CD4-positive, alpha-beta T cell (primary cell): ENCODE results near the gene CELA2B. TPM values are rescaled to one million over a fixed set of nuclear protein-coding genes. Genes with fewer than 3 reads are reported as not detected.
"Not testable (repeated sequence)": the region's sequence is repeated elsewhere in the genome, so short reads cannot be mapped to it uniquely, and the experiment has no call there.

Experiments
- ATAC-seq: fragments of 200-7000 bp; cut with Tn5 transposase; one replicate; pipeline ENCODE4 v1.10.0; 2022; ENCODE audit warnings: mild to moderate bottlenecking; ENCODE audit not compliant: poor library complexity
- CTCF ChIA-PET: fragments of 350-600 bp; sonication (Branson Sonifier 250); formaldehyde crosslinking; loops from one replicate; lab custom pipeline; 2021; ENCODE audit warnings: antibody characterized with exemption, inconsistent platforms; lab: Charles Lee
- POLR2A ChIA-PET: fragments of 350-600 bp; sonication (Branson Sonifier 250); formaldehyde crosslinking; loops from one replicate; lab custom pipeline; 2021; ENCODE audit warnings: antibody characterized with exemption, inconsistent platforms; lab: Charles Lee
- DNase-seq, 14 experiments: peaks; one replicate each; pipeline ENCODE4 v3.0.0-alpha.2; 2013 to 2020; ENCODE audit warnings: mixed read lengths in 2 of 14
- H3K27ac ChIP-seq, 2 donors: one replicate each; pipeline versions ENCODE4 v1.5.1 to v1.7.0; 2013; ENCODE audit warnings: low read length in 2 of 2, low read depth in 1 of 2, mild to moderate bottlenecking in 1 of 2
- H3K27me3 ChIP-seq, 2 experiments: 1 replicate in 1 of 2; 2 replicates in 1 of 2; pipeline versions ENCODE4 v1.6.1 to v1.7.0; 2013; ENCODE audit warnings: low read length in 2 of 2, control low read depth in 1 of 2, mild to moderate bottlenecking in 1 of 2, moderate library complexity in 1 of 2; ENCODE audit not compliant: insufficient read depth in 2 of 2, control insufficient read depth in 1 of 2
- H3K36me3 ChIP-seq: one replicate; pipeline ENCODE4 v1.6.1; 2013; ENCODE audit warnings: low read length, control low read depth; ENCODE audit not compliant: insufficient read depth
- H3K4me1 ChIP-seq: one replicate; pipeline ENCODE4 v1.6.1; 2013; ENCODE audit warnings: low read length, control low read depth; ENCODE audit not compliant: insufficient read depth
- H3K4me3 ChIP-seq: one replicate; pipeline ENCODE4 v1.5.1; 2013; ENCODE audit warnings: mild to moderate bottlenecking, low read length, moderate library complexity
- H3K9me3 ChIP-seq, 2 experiments: 1 replicate in 1 of 2; 2 replicates in 1 of 2; pipeline versions ENCODE4 v1.6.1 to v1.7.0; 2013; ENCODE audit warnings: low read length in 2 of 2, mild to moderate bottlenecking in 2 of 2, control low read depth in 1 of 2, moderate library complexity in 1 of 2; ENCODE audit not compliant: control insufficient read depth in 1 of 2, insufficient read depth in 1 of 2
- H3K27ac Mint-ChIP-seq: one replicate; pipeline ENCODE4 v1.8.0; 2020; ENCODE audit warnings: mixed read lengths
- H3K27me3 Mint-ChIP-seq: one replicate; pipeline ENCODE4 v1.8.0; 2021; ENCODE audit warnings: mixed read lengths
- H3K36me3 Mint-ChIP-seq: one replicate; pipeline ENCODE4 v1.8.0; 2021; ENCODE audit warnings: low read depth, mixed read lengths
- H3K4me1 Mint-ChIP-seq: one replicate; pipeline ENCODE4 v1.8.0; 2021; ENCODE audit warnings: low read depth, mixed read lengths
- H3K4me3 Mint-ChIP-seq: one replicate; pipeline ENCODE4 v1.8.0; 2020; ENCODE audit warnings: mild to moderate bottlenecking, mixed read lengths
- H3K9me3 Mint-ChIP-seq: one replicate; pipeline ENCODE4 v1.8.0; 2020; ENCODE audit warnings: mixed read lengths
- intact Hi-C, 2 experiments: fragments of 100-400 bp; cut with DNase I in 1 of 2; cut with micrococcal nuclease in 1 of 2; formaldehyde crosslinking; loops; one replicate each; pipeline versions ENCODE4 v1.15.1 to v1.9.0; 2023 to 2025; cut with DNase I, micrococcal nuclease
- total RNA-seq, 174 experiments: library from RNA in 2 of 174; stranded (reverse) in 2 of 174; gene quantifications; one replicate each; pipeline ENCODE4 v1.2.3 and lab custom pipeline; 2021 to 2026
- TF ChIP-seq, protein P1 (sequence below): fragments of 200-600 bp; IDR thresholded peaks from one replicate; pipeline ENCODE4 v1.8.0; 2022; ENCODE audit warnings: antibody characterized with exemption, mild to moderate bottlenecking

Gene CELA2B
- total RNA-seq, 2 experiments from 2014 or later = not detected

DNA sequence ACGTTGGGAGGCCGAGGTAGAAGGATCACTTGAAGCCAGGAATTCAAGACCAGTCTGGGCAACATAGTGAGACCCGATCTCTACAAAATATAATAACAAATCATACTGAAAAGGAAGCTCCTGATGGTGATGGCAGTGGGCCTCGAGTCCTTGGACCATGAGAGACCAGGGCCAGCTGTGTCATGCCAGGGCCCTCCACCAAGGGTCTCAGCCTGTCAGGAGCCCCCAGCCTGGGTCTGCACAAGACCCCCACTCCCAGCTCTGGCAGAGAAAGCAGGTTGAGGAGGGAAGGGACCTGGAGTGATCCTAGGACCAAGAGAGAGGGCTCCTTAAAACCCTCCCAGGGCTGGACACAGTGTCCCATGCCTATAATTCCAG, 44.3 kb upstream of the CELA2B start:
- peaks cover 19% of the 10 kb centered on the region for H3K36me3 Mint-ChIP-seq
- H3K4me1 Mint-ChIP-seq = no peaks in the 10 kb centered on the region
- peak overlapping the region; percentile 61 for H3K27ac Mint-ChIP-seq
- H3K9me3 Mint-ChIP-seq = no peaks in the 10 kb centered on the region
- H3K4me3 ChIP-seq = no peak overlapping the region
- ATAC-seq = peak; percentile 3
- H3K27me3 ChIP-seq = no peaks in the 10 kb centered on the region
- H3K27ac ChIP-seq = no peak overlapping the region
- H3K9me3 ChIP-seq = no peaks in the 10 kb centered on the region
- TF ChIP-seq, protein P1, sequence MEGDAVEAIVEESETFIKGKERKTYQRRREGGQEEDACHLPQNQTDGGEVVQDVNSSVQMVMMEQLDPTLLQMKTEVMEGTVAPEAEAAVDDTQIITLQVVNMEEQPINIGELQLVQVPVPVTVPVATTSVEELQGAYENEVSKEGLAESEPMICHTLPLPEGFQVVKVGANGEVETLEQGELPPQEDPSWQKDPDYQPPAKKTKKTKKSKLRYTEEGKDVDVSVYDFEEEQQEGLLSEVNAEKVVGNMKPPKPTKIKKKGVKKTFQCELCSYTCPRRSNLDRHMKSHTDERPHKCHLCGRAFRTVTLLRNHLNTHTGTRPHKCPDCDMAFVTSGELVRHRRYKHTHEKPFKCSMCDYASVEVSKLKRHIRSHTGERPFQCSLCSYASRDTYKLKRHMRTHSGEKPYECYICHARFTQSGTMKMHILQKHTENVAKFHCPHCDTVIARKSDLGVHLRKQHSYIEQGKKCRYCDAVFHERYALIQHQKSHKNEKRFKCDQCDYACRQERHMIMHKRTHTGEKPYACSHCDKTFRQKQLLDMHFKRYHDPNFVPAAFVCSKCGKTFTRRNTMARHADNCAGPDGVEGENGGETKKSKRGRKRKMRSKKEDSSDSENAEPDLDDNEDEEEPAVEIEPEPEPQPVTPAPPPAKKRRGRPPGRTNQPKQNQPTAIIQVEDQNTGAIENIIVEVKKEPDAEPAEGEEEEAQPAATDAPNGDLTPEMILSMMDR = no peak
- H3K36me3 ChIP-seq = peaks cover 39% of the 10 kb centered on the region
- no peaks in the 10 kb centered on the region for H3K27me3 Mint-ChIP-seq
- no peak overlapping the region for H3K4me3 Mint-ChIP-seq
- peak in 1 of 14 experiments; percentile 34 for DNase-seq
- intact Hi-C loops = loop anchor here (1.0 to 5.0 kb wide), 4 partner anchors 23 to 304 kb away; partner anchors contain the start of gene EFHD2 (in 1 of the 2)
- ChIA-PET POLR2A (interaction anchor here (0.9 to 1.8 kb wide), 2 partner anchors 20 to 108 kb away, joined by 3 to 10 read pairs; no protein-coding TSS in a partner anchor), CTCF (interaction anchor here (0.8 to 7.5 kb wide), 14 partner anchors 10 to 142 kb away, joined by 3 to 67 read pairs (median 4); no protein-coding TSS in a partner anchor)
- H3K4me1 ChIP-seq = peaks cover 6% of the 10 kb centered on the region

GRCh38 chr1:15432324-15432723, 43.6 kb upstream of the CELA2B start:
- peak in 1 of 14 experiments; percentile 41 for DNase-seq
- H3K4me3 Mint-ChIP-seq = no peak overlapping the region

DNA sequence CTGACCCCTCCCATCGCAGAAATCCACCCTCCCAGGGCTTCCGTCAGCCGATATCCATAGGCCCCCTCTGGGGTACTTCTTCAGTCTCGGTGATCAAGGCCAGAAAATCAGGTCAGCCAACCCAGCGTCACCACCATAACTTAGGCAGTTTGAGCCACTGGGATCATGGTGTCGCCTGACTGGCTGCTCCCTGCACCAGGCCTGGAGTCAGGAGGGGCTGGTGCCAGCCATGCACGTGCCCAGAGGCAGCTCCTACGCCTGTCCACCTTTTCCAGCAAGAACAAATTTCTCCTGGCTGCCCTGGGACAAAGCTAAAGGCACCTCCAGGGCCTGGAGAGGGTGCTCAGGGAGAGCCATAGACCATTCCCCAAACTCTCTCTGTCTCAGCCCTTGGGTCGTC, 42.4 kb upstream of the CELA2B start:
- TF ChIP-seq, protein P1 = no peak
- Mint-ChIP-seq H3K27ac (no peak overlapping the region), H3K9me3 (no peaks in the 10 kb centered on the region), H3K4me3 (no peak overlapping the region), H3K4me1 (no peaks in the 10 kb centered on the region), H3K27me3 (no peaks in the 10 kb centered on the region), H3K36me3 (peaks cover 1% of the 10 kb centered on the region)
- Histone ChIP-seq H3K27me3 (no peaks in the 10 kb centered on the region), H3K4me3 (no peak overlapping the region), H3K27ac (no peak overlapping the region), H3K4me1 (peaks cover 6% of the 10 kb centered on the region), H3K36me3 (peaks cover 21% of the 10 kb centered on the region), H3K9me3 (no peaks in the 10 kb centered on the region)
- ATAC-seq (no peak), DNase-seq (peak in 1 of 14 experiments; percentile 31)
- ChIA-PET POLR2A (no interaction called here), CTCF (interaction anchor here (7.5 kb wide), 1 partner anchor 109 kb away, joined by 67 read pairs; no protein-coding TSS in a partner anchor)
- intact Hi-C loops = loop anchor here in 1 of 2 experiments (5.0 kb wide), 1 partner anchor 306 kb away; no protein-coding TSS in a partner anchor

More at GRCh38 chr1:15432324-15432723, 43.6 kb upstream of the CELA2B start:
- H3K36me3 Mint-ChIP-seq = peaks cover 11% of the 10 kb centered on the region
- peaks cover 31% of the 10 kb centered on the region for H3K36me3 ChIP-seq
- TF ChIP-seq, protein P1 = no peak
- H3K4me1 Mint-ChIP-seq = no peaks in the 10 kb centered on the region
- ChIA-PET CTCF (interaction anchor here (0.9 to 7.5 kb wide), 4 partner anchors 10 to 108 kb away, joined by 4 to 67 read pairs (median 10); no protein-coding TSS in a partner anchor), POLR2A (interaction anchor here (1.8 kb wide), 1 partner anchor 109 kb away, joined by 10 read pairs; no protein-coding TSS in a partner anchor)
- no peak for ATAC-seq
- H3K27ac ChIP-seq = no peak overlapping the region
- H3K9me3 Mint-ChIP-seq = no peaks in the 10 kb centered on the region
- H3K27me3 Mint-ChIP-seq = no peaks in the 10 kb centered on the region
- H3K27me3 ChIP-seq = no peaks in the 10 kb centered on the region
- no peak overlapping the region for H3K27ac Mint-ChIP-seq
- H3K4me3 ChIP-seq = no peak overlapping the region
- H3K4me1 ChIP-seq = peaks cover 6% of the 10 kb centered on the region
- H3K9me3 ChIP-seq = no peaks in the 10 kb centered on the region
- intact Hi-C loops = loop anchor here in 1 of 2 experiments (5.0 kb wide), 1 partner anchor 305 kb away; no protein-coding TSS in a partner anchor

- H3K36me3 ChIP-seq = peaks cover 12% of the 10 kb centered on the region
- CTCF ChIA-PET = interaction anchor here (0.6 kb wide), 1 partner anchor 11 kb away, joined by 3 read pairs; no protein-coding TSS in a partner anchor
- H3K4me1 Mint-ChIP-seq = not testable (repeated sequence)
These were observed 41.2 kb upstream of the CELA2B start for GRCh38 chr1:15434739-15435138.

More at GRCh38 chr1:15434739-15435138, 41.2 kb upstream of the CELA2B start:
- H3K36me3 Mint-ChIP-seq, ATAC-seq, H3K9me3 Mint-ChIP-seq, H3K4me3 ChIP-seq, H3K27ac Mint-ChIP-seq, H3K27me3 ChIP-seq, H3K4me3 Mint-ChIP-seq, H3K4me1 ChIP-seq, H3K27me3 Mint-ChIP-seq, H3K27ac ChIP-seq, H3K9me3 ChIP-seq: not testable (repeated sequence)
- POLR2A ChIA-PET = interaction anchor here (0.8 kb wide), 1 partner anchor 112 kb away, joined by 3 read pairs; no protein-coding TSS in a partner anchor
- intact Hi-C loops = loop anchor here in 1 of 2 experiments (5.0 kb wide), 1 partner anchor 307 kb away; no protein-coding TSS in a partner anchor
- peak in 2 of 14 experiments; percentile 51 to 60 for DNase-seq
